Activated CD4-positive, alpha-beta T cell treated with anti-CD3 and anti-CD28 coated beads, Interleukin-2, amount 50 U/mL, for 16 hours (primary cell): ENCODE results near the gene SOX30.

Source experiments
- DNase-seq: peaks from one replicate; pipeline ENCODE4 v3.0.0-alpha.2; 2020

The SOX30 gene

GRCh38 chr5:157607371-157608161 is 44.7 kb downstream of the SOX30 start:
- peak; percentile 89 for DNase-seq

GRCh38 chr5:157606046-157606445 is 46.2 kb downstream of the SOX30 start:
- no peak for DNase-seq

- peak; percentile 94 for DNase-seq
Observed at GRCh38 chr5:157603333-157604190, 48.7 kb downstream of the SOX30 start.

GRCh38 chr5:157602505-157602904 is 49.7 kb downstream of the SOX30 start:
- DNase-seq = peak; percentile 80

- no peak for DNase-seq
Observed at GRCh38 chr5:157600252-157600651, 52.0 kb downstream of the SOX30 start.

GRCh38 chr5:157599565-157599964 is 52.7 kb downstream of the SOX30 start:
- DNase-seq = peak; percentile 56

GRCh38 chr5:157598350-157598936 is 53.8 kb downstream of the SOX30 start:
- DNase-seq = no peak

- DNase-seq = peak; percentile 74
Observed at GRCh38 chr5:157597277-157597676, 55.0 kb downstream of the SOX30 start.

- DNase-seq = peak; percentile 92
Observed at GRCh38 chr5:157596487-157596886, 55.8 kb downstream of the SOX30 start.

- peak; percentile 63 for DNase-seq
Observed at GRCh38 chr5:157594675-157595459, 57.4 kb downstream of the SOX30 start.

- peak; percentile 82 for DNase-seq
Observed at GRCh38 chr5:157594257-157594656, 58.0 kb downstream of the SOX30 start.

- DNase-seq = no peak
Observed at GRCh38 chr5:157593052-157593757, 59.0 kb downstream of the SOX30 start.

GRCh38 chr5:157592594-157592993 is 59.6 kb downstream of the SOX30 start:
- no peak for DNase-seq

GRCh38 chr5:157590478-157590877 is 61.8 kb downstream of the SOX30 start:
- DNase-seq = no peak

- DNase-seq = no peak
Observed at GRCh38 chr5:157584628-157585027, 67.6 kb downstream of the SOX30 start.

GRCh38 chr5:157582731-157583620 is 69.3 kb downstream of the SOX30 start:
- peak; percentile 63 for DNase-seq

- no peak for DNase-seq
Observed at GRCh38 chr5:157581901-157582300, 70.3 kb downstream of the SOX30 start.

GRCh38 chr5:157578079-157578780 is 74.0 kb downstream of the SOX30 start:
- no peak for DNase-seq

- no peak for DNase-seq
Observed at GRCh38 chr5:157576678-157577077, 75.6 kb downstream of the SOX30 start.
